GM21515 (cell line): ENCODE results near the gene ARL6IP5.

ENCODE experiments used
- ATAC-seq: cut with Tn5 transposase; IDR thresholded peaks from one replicate; pipeline ENCODE4 v1.9.1; 2021; ENCODE audit not compliant: unreplicated experiment

ARL6IP5 gene

DNA sequence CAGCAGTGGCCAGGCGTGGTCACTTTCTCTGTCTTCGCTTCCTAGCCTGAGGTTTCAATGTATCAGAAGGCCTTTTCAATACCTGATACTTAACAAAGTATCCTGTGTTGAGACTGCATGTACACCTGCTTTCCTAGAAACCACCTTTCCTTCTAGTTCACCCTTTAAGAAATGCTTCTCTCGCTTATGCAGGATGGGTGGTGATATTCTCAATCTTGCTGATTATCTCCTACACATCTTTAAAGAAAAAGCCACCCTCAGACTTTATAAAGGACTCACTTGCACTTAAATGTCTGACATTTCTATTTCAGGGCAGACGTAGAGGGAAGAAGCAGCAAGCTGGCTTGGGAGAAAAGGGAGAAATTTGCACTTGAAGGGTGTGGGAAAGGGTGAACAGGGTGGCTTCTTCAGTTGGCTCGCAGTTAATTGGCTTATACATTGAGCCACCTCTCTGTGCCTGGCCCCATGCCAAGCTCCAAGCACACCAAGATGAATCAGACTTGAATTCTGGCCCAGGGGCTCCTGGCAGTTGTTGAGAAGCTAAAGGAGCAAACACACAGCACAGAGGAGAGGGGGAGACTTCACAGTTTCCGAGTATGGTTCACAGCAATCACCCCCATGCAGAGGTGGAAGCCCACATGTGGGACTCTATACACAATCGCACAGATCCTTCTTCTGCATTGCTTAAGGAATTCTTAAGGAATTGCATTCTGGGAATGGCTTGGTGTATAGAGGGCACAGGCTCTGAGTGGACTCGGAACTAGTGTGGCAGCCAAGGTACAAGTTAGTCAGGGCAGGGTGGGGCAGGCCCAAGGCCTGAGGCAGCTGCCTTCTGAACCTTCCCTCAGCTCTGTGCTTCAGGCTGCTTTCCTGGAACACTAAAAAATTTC is 1.3 kb downstream of the ARL6IP5 start:
- ATAC-seq: no peak

DNA sequence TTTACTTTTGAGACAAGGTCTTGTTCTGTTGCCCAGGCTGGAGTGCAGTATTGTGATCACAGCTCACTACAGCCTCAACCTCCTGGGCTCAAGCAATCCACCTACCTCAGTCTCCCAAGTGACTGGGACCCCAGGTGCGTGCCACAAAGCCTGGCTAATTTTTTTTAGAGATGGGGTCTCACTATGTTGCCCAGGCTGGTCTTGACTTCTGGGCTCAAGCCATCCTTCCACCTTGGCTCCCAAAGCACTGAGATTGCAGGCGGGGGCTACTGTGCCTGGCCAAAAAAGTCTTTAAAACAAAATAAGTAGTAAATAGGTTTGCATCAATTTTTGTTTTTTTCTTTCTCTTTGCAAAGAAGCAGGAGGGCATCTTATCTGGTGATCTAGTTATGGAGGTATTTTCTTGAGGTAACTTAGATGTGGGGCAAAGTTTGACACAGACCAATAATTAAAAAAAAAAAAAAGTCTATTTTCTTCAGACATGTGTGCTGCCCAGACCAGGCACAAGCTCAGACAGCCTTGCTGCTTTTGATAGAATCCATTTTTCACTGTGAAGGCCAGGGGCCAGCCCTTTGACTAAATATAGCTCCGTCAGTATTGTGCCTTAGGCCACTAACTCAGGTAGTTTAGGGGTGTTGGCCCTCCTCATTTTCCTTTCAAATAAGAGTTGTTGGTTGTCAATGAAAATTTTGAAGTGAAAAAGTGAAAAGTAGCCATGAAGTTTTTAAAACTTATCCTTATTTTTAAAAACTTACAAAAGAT is 2.5 kb downstream of the ARL6IP5 start:
- no peak for ATAC-seq

GRCh38 chr3:69088063-69088462 is 3.3 kb downstream of the ARL6IP5 start:
- peak; percentile 17 for ATAC-seq

DNA sequence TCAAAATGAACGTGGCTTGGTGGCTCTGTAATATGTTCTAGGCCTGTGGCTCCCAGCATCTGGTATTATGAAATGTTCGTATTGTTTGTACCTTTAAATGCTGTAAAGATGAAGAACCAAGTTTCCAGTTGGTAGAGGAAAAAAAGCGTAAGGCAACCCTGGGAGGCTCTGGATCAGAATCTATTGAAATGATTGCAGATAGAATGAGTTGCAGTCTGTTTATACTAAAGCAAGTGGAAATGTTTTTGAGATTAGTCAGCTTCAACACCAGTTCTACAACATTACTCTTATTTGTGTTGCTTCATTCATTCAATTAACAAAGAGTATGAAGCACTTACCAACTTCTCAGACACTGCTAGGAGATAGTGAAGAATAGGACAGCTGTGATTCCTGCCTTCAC is 5.3 kb downstream of the ARL6IP5 start:
- no peak for ATAC-seq

GRCh38 chr3:69091389-69092029 is 6.8 kb downstream of the ARL6IP5 start:
- peak; percentile 2 for ATAC-seq

GRCh38 chr3:69092030-69092516 is 7.3 kb downstream of the ARL6IP5 start:
- ATAC-seq: peak; percentile 66

DNA sequence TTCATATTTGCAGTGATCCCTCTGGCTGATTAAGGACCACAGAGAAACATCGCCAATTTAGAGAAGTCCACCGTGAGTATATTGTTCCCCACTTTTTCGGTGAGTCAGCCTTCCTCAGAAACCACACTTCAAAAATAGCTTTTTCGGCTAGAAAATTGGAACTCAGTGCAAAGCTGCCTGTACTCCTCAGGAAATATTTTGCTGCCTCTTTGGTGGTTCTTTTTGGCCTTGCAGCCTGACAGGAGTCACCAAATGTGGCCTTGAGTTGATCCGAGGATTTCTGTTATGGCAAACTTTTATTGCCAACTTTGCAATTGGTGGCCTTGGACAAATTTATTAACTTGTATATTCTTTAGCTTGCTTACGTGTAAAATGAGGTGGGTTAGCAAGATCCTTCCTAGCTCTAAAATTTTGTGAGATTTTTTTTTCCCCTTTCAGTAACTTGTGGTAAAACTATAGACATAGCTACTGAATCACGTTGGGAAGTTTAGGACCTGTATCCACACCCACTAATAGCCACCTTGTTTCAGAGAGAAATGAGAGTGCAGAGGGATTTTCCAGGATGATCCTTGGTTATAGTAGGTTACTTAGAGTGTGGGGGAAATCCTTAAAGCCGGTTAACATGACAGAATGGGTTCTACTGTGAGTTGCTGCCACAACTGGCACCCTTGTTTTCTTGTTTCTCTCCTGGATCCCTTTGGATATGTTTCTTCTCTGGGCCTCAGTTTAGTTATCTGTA is 9.9 kb downstream of the ARL6IP5 start:
- no peak for ATAC-seq

GRCh38 chr3:69095636-69096035 is 10.9 kb downstream of the ARL6IP5 start:
- ATAC-seq: no peak

DNA sequence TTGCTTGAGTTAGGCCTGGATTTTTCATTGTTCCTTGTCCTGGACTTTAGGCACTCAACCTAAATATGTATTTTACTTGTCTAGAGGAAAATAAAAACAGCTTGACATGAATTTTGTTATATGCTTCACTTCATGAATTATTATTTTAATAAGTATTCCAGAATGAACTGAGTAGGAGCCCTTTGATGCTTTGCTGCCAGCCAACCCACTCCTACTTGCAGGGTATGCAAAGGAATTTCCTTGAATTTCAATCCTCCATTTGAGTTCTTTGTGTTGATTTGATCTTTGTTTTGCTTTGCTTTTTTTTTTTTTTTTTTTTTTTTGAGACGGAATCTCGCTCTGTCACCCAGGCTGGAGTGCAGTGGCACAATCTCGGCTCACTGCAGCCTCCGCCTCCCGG is 11.6 kb downstream of the ARL6IP5 start:
- ATAC-seq: no peak

DNA sequence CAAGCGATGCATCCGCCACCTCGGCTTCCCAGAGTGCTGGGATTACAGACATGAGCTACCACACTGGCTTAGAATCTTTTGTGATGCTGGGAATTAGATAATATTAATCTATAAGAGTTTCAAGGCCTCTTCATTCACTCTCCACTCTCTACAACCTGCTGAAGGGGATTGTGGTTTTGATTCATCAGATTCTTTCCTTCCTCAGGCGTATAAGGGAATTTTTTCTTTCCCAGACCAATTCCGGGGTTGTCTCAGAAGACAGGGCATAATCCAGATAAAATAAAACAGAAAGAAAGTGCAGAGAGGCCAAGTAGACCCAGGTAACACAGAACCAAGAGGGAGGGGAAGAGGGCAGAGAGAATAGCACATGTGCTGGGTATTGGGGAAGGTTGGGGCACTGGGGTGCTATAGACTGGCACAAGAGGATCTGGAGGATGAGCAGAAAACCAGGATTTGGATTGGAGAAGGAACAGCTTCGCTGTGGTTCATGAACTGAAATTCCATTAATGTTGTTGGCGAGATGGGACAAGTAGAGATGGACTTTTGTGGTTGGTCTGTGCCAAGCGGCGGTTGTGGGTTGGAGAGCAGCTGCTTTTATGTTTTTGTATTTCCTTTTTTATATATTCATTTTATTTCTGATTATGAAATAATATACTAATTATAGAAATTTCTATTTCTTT is 12.8 kb downstream of the ARL6IP5 start:
- ATAC-seq: no peak

DNA sequence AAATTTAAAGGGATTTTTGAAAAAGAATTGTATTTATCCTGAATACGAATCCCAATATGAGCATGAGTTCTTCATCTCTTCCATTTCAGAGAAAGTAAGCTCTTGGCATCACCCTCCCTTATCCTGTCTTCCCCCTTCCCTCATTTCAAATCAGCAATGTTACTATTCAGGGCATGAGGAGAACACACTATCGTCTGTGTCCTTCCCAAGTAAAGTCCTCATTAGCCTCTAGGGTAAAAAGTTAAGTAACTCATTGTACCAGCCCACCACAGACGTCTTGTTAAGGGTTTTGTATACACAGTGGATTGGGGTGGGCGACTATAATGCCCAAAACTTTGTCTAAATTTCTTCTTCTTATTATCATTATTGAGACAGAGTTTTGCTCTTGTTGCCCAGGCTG is 14.8 kb downstream of the ARL6IP5 start:
- ATAC-seq: no peak

DNA sequence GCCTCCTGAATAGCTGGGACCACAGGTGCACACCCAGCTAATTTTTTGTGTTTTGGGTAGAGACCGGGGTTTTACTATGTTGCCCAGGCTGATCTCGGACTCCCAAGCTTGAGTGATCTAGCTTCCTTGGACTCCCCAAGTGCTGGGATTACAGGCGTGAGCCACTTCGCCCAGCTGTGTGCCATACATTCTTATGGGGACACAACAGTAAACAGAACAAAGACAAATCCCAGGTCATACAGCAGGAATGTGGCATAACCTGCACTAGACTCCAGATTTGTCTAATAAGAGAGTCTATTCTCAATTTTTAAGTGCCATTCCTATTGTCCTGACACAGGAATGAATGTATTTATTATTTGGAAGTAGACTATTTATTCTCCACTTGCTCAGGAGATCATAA is 17.6 kb downstream of the ARL6IP5 start:
- ATAC-seq: no peak

GRCh38 chr3:69103123-69103522 is 18.4 kb downstream of the ARL6IP5 start:
- no peak for ATAC-seq

DNA sequence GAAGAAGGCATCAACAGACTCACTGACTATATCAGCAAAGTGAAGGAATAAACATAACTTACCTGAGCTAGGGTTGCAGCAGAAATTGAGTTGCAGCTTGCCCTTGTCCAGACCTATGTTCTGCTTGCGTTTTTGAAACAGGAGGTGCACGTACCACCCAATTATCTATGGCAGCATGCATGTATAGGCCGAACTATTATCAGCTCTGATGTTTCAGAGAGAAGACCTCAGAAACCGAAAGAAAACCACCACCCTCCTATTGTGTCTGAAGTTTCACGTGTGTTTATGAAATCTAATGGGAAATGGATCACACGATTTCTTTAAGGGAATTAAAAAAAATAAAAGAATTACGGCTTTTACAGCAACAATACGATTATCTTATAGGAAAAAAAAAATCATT is 19.8 kb downstream of the ARL6IP5 start:
- ATAC-seq: no peak

- no peak for ATAC-seq
These were observed 20.6 kb downstream of the ARL6IP5 start for GRCh38 chr3:69105320-69105719.

GRCh38 chr3:69107841-69108240 is 23.1 kb downstream of the ARL6IP5 start:
- no peak for ATAC-seq

GRCh38 chr3:69108811-69109210 is 24.1 kb downstream of the ARL6IP5 start:
- ATAC-seq: no peak

GRCh38 chr3:69110941-69111546 is 26.3 kb downstream of the ARL6IP5 start:
- ATAC-seq: no peak

- ATAC-seq: no peak
These were observed 28.8 kb downstream of the ARL6IP5 start for GRCh38 chr3:69113536-69113935.

GRCh38 chr3:69115731-69116130 is 31.0 kb downstream of the ARL6IP5 start:
- ATAC-seq: no peak
